ENCODE data around the gene CMTM2. TPM values are rescaled to one million over a fixed set of nuclear protein-coding genes. Genes with fewer than 3 reads are reported as not detected.

CMTM2 gene
- total RNA-seq, 1 donor from 2014 or later: not detected

GRCh38 chr16:66543541-66543940 lies 35.7 kb upstream of the CMTM2 start:
- Mint-ChIP-seq H3K27me3 (ENCODE audit: unreplicated experiment) (no peaks in the 10 kb centered on the region), H3K27ac (ENCODE audit: unreplicated experiment) (no peak overlapping the region), H3K4me1 (ENCODE audit: unreplicated experiment) (peaks cover 7% of the 10 kb centered on the region), H3K36me3 (ENCODE audit: unreplicated experiment) (peaks cover 32% of the 10 kb centered on the region), H3K9me3 (ENCODE audit: unreplicated experiment) (no peaks in the 10 kb centered on the region), H3K4me3 (ENCODE audit: unreplicated experiment) (no peak overlapping the region)
- no peak for TF ChIP-seq CTCF (IDR thresholded peaks at IDR 0.05)
- no peak for DNase-seq (ENCODE audit: extremely low spot score, unreplicated experiment)

- H3K9me3 Mint-ChIP-seq (ENCODE audit: unreplicated experiment): no peaks in the 10 kb centered on the region
- no peaks in the 10 kb centered on the region for H3K27me3 Mint-ChIP-seq (ENCODE audit: unreplicated experiment)
- peaks cover 13% of the 10 kb centered on the region for H3K4me1 Mint-ChIP-seq (ENCODE audit: unreplicated experiment)
- TF ChIP-seq CTCF (IDR thresholded peaks at IDR 0.05): no peak
- H3K36me3 Mint-ChIP-seq (ENCODE audit: unreplicated experiment): peaks cover 30% of the 10 kb centered on the region
- no peak overlapping the region for H3K4me3 Mint-ChIP-seq (ENCODE audit: unreplicated experiment)
- peak; percentile 49 for DNase-seq (ENCODE audit: extremely low spot score, unreplicated experiment)
- H3K27ac Mint-ChIP-seq (ENCODE audit: unreplicated experiment): no peak overlapping the region
Measured at GRCh38 chr16:66544016-66544757, 35.1 kb upstream of the CMTM2 start.

DNA sequence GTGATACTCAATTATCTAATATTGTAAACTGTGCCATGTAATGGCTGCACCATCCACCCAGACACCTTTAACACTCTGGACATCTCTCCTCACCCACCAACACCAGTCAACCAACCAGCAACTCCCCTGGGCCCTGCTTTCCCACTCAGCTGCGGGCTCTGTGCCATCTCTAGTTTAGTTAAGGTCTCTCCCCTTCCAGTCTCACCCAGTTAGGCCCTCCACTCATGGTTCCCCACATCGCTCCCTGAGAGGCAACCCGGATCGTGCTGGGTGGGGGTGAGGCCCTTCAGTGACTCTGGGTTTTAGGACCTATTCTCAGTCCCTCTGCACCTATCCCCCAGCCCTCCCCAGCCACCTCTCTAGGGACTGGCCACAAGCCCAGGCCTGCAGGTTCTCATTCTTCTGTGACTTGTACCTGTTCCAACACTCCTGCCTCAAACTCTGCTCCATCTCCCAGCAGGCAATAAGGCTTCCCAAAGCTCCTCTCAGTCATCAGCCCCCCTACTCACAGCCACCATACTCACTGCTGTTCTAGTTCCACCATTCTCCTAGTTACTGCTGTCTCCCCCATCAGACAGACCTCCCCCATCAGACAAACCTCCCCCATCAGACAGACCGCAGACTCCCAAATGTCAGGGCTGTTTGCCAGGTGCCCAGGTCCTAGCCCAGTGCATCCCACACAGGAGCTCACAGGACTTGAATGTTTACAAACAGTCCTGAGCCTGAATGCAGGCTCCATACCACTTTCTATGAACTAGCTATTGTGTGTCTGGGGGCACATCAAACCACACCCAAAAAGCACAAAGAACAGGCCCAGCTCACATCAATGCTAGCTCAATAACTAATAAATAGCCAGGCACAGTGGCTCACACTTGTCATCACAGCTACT lies 31.9 kb upstream of the CMTM2 start:
- Mint-ChIP-seq H3K27ac (ENCODE audit: unreplicated experiment) (peak overlapping the region; percentile 18), H3K27me3 (ENCODE audit: unreplicated experiment) (no peaks in the 10 kb centered on the region), H3K4me3 (ENCODE audit: unreplicated experiment) (no peak overlapping the region), H3K36me3 (ENCODE audit: unreplicated experiment) (peaks cover 20% of the 10 kb centered on the region), H3K9me3 (ENCODE audit: unreplicated experiment) (no peaks in the 10 kb centered on the region), H3K4me1 (ENCODE audit: unreplicated experiment) (peaks cover 33% of the 10 kb centered on the region)
- DNase-seq (ENCODE audit: extremely low spot score, unreplicated experiment): peak; percentile 73
- no peak for TF ChIP-seq CTCF (IDR thresholded peaks at IDR 0.05)

DNA sequence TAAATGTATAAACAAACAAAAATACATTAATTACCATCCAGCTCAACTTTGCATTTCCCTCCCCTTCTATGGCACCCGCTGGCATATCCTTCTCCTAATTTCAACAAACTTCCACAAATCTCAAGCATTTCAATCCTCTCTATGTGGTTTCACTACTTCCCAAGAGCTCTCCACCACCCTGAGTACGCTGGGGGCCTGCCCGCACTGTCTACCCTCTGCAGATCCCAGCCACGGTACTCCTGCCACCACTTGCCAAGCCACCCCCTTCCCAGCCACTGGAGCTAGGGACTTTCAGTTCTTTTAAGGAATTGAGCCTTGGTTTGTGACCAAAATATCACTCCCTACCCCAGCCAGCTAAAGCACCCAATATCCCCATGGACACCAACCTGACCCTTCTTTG lies 31.2 kb upstream of the CMTM2 start:
- Mint-ChIP-seq H3K27me3 (ENCODE audit: unreplicated experiment) (no peaks in the 10 kb centered on the region), H3K4me3 (ENCODE audit: unreplicated experiment) (peak overlapping the region; percentile 76), H3K27ac (ENCODE audit: unreplicated experiment) (peak overlapping the region; percentile 79), H3K9me3 (ENCODE audit: unreplicated experiment) (no peaks in the 10 kb centered on the region), H3K36me3 (ENCODE audit: unreplicated experiment) (peaks cover 20% of the 10 kb centered on the region), H3K4me1 (ENCODE audit: unreplicated experiment) (peaks cover 41% of the 10 kb centered on the region)
- peak; percentile 56 for DNase-seq (ENCODE audit: extremely low spot score, unreplicated experiment)
- TF ChIP-seq CTCF (IDR thresholded peaks at IDR 0.05): no peak

- Mint-ChIP-seq H3K36me3 (ENCODE audit: unreplicated experiment) (peaks cover 20% of the 10 kb centered on the region), H3K27me3 (ENCODE audit: unreplicated experiment) (no peaks in the 10 kb centered on the region), H3K27ac (ENCODE audit: unreplicated experiment) (peak overlapping the region; percentile 79), H3K9me3 (ENCODE audit: unreplicated experiment) (no peaks in the 10 kb centered on the region), H3K4me1 (ENCODE audit: unreplicated experiment) (peaks cover 49% of the 10 kb centered on the region), H3K4me3 (ENCODE audit: unreplicated experiment) (peak overlapping the region; percentile 76)
- DNase-seq (ENCODE audit: extremely low spot score, unreplicated experiment): no peak
- TF ChIP-seq CTCF (IDR thresholded peaks at IDR 0.05): no peak
Measured at GRCh38 chr16:66548868-66549267, 30.4 kb upstream of the CMTM2 start.
